CD4-positive, alpha-beta T cell treated with Interleukin-4 for 4 hours (primary cell): ENCODE results near the gene IGFN1.

Source experiments
- DNase-seq: peaks from one replicate; pipeline ENCODE4 v3.0.0-alpha.2; 2020

The IGFN1 gene

GRCh38 chr1:201268604-201269151 is 78.1 kb downstream of the IGFN1 start:
- DNase-seq: no peak

GRCh38 chr1:201269281-201269680 is 78.7 kb downstream of the IGFN1 start:
- no peak for DNase-seq

- no peak for DNase-seq
Measured at GRCh38 chr1:201269900-201270410, 79.3 kb downstream of the IGFN1 start.

- no peak for DNase-seq
Measured at GRCh38 chr1:201270616-201271390, 80.2 kb downstream of the IGFN1 start.

- no peak for DNase-seq
Measured at GRCh38 chr1:201272799-201273198, 82.2 kb downstream of the IGFN1 start.

- DNase-seq: no peak
Measured at GRCh38 chr1:201274616-201275252, 84.1 kb downstream of the IGFN1 start.

GRCh38 chr1:201275253-201275666 is 84.6 kb downstream of the IGFN1 start:
- DNase-seq: no peak

GRCh38 chr1:201276891-201277290 is 86.3 kb downstream of the IGFN1 start:
- DNase-seq: no peak

GRCh38 chr1:201277441-201277840 is 86.8 kb downstream of the IGFN1 start:
- no peak for DNase-seq
